AG09319 (cell line): ENCODE data around the gene GRAP.
A peak's percentile ranks its signal among the peaks of the same experiment; 100 is the strongest.

ENCODE experiments used
- DNase-seq: peaks from one replicate; pipeline ENCODE4 v3.0.0-alpha.2; 2010; ENCODE audit warnings: low read depth; ENCODE audit errors: extremely low read depth
- TF ChIP-seq, protein P1 (sequence below): IDR thresholded peaks from 2 replicates; pipeline ENCODE4 v1.5.1; 2011; ENCODE audit warnings: low read depth, mild to moderate bottlenecking, inconsistent platforms, low read length, moderate library complexity

Gene GRAP

DNA sequence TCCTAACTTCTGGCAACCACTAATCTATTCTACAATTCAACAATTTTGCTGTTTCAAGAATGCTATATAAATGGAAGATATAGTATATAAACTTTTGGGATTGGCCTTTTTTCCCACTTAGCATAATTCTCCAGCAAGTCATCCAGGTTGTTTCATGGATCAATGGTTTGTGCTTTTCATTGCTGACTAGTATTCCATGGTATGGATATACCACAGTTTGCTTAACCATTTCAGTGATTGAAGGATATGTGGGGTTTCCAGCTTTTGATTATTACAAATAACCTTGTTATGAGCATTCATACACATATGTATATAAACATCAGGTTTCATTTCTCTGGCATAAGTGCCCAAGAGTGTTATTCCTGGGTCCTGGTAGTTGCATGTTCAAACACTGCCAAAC, 40.1 kb downstream of the GRAP start:
- no peak for DNase-seq
- TF ChIP-seq, protein P1, sequence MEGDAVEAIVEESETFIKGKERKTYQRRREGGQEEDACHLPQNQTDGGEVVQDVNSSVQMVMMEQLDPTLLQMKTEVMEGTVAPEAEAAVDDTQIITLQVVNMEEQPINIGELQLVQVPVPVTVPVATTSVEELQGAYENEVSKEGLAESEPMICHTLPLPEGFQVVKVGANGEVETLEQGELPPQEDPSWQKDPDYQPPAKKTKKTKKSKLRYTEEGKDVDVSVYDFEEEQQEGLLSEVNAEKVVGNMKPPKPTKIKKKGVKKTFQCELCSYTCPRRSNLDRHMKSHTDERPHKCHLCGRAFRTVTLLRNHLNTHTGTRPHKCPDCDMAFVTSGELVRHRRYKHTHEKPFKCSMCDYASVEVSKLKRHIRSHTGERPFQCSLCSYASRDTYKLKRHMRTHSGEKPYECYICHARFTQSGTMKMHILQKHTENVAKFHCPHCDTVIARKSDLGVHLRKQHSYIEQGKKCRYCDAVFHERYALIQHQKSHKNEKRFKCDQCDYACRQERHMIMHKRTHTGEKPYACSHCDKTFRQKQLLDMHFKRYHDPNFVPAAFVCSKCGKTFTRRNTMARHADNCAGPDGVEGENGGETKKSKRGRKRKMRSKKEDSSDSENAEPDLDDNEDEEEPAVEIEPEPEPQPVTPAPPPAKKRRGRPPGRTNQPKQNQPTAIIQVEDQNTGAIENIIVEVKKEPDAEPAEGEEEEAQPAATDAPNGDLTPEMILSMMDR: no peak

DNA sequence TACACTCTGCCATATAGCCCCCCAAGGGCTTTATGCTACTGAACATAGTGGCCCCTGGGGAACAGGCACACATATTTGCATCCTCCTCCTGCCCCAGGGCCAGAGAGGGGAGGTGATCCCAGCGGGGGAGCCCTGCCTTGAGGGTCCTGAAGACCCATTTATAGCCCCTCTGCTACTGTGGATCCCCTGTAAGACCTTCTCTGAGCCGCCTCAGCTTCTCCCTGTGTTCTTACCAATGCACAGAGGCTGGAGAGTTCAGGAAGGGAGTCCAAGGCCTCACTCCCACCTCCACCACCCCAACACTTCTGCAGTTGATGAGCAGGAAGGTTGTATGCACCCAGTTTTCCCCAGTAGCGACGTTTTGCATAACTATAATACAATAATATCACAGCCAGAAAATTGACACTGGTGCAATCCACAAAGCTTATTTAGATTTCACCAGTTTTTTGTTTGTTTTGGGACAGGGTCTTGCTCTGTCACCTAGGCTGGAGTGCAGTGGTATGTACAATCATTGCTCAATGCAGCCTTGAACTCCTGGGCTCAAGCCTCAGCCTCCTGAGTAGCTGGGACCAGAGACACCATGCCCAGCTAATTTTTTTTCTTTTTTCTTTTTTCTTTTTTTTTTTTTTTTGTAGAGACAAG, 40.8 kb downstream of the GRAP start:
- TF ChIP-seq, protein P1: no peak
- DNase-seq: no peak

DNA sequence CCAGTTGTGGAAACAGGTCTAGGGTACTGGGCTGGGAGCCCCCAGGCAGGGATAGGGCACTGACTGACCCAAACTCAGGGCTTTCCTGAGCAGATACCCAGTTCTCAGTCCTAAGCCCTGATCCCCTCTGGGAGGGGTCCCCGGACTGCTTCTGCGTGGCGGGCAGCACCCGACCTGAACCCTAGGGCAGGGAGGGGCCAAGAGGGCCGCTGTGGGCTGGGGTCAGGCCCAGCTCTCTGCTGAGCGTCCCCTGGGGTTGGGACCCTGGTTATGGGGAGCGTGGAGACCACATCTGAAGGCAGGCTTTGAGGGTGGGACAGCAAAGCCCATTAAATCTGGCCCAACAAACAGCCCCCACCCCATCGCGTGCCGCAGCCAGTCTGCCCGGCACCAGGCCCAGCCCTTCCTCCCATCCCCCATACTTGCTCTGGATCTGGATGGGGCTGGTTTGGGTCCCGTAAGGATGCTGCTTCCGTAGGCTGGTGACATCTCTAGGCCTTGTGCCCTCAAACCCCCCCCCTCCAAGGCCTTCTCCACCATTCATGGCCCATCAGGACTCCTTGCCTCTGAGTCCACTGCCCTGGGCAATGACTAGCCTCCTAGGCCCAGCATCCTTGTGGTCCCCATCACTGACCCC, 41.5 kb downstream of the GRAP start:
- no peak for DNase-seq
- TF ChIP-seq, protein P1: no peak

DNA sequence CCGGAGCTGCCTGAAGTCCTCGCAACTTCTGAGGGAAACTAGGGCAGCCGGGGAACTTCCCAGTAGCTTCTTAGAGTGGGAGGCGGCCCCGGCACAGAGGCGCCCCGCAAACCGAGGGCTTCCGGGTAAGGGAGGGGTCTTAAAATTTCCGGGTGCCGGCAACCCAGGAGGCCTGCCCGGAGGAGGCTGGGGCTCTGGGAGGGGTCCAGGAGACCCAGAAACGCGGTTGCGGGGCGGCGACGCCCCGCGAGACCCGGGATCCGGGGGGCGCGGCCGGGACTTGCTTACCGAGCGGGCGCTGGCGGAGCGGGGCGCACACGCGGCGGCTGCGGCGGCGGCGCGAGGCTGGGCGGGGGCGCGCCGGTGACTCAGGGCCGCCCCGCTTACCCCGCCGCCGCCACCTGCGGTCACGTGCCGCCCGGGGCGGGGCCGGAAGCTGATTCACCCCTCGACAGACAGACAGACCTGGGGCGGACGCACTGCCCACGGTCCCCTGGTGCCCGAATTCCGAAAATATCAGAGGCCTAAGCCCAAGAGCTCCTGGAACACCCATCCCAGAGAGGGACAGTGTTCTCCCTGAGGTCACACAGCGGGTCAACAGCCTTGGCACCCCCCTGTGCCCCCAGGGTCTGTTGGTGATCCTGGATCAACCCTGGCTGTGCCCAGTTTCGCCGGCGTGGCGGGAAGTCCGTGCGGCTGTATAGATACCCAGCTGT, 42.2 kb downstream of the GRAP start, which contains the start of gene FAM83G:
Gene FAM83G, minus strand, starts transcription at position 344 of the 716 bp plus-strand sequence. CDS start 723 bp downstream, outside the sequence.
- TF ChIP-seq, protein P1: no peak
- DNase-seq: peak; percentile 22

DNA sequence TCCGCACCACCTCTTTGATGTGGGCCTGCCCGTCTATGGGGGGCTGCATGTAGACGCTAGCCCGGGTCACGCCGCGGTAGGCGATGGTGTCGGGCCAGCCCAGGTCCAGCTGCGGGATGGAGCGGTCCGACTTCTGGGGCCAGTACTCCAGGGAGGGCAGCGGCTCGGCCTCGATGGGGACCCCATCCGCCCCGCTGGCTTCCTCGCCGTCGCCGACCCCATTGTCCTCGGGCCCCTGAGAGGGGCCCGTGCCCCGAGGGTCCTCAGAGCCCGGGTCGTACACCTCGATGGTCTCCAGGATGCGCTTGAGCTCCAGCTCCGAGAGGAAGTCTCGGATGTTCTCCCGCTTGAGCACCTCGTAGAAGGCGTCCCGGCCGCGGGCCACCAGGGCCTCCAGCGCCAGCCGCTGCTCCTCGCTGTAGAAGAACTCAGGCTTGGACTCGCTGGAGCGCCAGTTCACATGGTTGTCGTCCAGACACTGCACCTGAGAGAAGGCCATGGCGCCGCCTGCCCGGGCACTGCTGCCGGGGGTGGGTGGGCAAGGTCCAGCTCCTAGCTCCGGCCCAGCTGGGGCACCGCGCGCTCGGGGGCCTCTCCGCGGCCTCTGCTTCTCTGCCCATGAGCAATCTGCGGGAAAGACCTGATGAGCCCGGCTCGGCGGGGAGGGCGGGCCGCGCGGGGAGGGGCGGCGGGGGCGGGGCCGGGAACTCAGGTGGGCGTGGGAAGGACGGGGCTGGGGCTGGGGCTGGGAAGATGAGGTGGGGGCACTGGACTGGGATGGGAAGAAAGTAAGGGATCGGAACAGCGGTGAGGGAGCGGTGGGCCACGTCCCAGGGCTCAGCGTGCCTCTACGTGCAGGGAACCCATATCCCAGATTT, 43.0 kb downstream of the GRAP start:
- TF ChIP-seq, protein P1: no peak

DNA sequence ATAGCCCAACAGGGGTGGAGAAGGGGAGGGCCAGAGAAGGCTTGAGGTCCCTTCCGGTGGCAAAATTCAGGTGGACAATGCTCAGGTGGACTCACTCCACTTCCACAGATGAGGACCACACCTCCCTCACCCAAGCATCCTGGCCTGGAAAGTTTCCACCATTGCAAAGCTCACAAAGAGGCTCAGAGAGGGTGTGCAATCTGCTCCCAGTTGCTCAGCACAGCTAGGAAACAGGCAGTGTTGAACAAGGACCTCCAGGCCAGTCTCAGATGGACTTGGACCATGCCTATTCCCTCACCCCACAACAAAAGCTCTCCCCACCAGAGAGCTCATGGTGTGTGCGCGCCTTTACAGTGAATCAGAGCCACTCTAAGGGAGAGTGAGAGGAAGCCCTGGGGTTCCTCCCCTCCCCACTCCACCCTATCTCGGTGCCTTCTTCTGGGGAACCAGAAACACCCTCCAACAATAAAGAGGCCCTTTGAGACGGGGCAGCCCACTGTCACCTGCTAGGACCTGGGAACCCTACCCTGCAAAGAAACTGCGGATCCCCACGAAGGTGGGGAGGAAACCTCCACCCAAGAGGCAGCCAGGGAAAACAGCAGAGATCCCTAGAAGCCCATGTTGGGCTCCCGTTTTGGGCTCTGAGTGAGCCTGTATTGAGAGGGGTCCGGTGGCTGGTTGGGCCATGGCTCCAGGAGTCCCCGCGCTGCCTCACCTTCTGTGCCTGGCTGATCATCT, 43.8 kb downstream of the GRAP start:
- TF ChIP-seq, protein P1: no peak
- no peak for DNase-seq

More for the DNA sequence above, 43.0 kb downstream of the GRAP start:
- DNase-seq: no peak
